Erythroblast (primary cell): ENCODE results near the gene MED13L.
A peak's percentile ranks its signal among the peaks of the same experiment; 100 is the strongest.

Experiments used
- DNase-seq, 2 experiments: peaks; one replicate each; lab custom pipeline; 2025; lab: John Stamatoyannopoulos, UW
- GATA1 ChIP-seq: IDR thresholded peaks from 2 replicates; pipeline ENCODE4 v1.6.1; 2011; ENCODE audit warnings: low read depth, mild to moderate bottlenecking, control low read depth, low read length, moderate library complexity
- POLR2A ChIP-seq: IDR thresholded peaks from 2 replicates; pipeline ENCODE4 v1.6.1; 2011; ENCODE audit warnings: mild to moderate bottlenecking, low read length

Gene MED13L

DNA sequence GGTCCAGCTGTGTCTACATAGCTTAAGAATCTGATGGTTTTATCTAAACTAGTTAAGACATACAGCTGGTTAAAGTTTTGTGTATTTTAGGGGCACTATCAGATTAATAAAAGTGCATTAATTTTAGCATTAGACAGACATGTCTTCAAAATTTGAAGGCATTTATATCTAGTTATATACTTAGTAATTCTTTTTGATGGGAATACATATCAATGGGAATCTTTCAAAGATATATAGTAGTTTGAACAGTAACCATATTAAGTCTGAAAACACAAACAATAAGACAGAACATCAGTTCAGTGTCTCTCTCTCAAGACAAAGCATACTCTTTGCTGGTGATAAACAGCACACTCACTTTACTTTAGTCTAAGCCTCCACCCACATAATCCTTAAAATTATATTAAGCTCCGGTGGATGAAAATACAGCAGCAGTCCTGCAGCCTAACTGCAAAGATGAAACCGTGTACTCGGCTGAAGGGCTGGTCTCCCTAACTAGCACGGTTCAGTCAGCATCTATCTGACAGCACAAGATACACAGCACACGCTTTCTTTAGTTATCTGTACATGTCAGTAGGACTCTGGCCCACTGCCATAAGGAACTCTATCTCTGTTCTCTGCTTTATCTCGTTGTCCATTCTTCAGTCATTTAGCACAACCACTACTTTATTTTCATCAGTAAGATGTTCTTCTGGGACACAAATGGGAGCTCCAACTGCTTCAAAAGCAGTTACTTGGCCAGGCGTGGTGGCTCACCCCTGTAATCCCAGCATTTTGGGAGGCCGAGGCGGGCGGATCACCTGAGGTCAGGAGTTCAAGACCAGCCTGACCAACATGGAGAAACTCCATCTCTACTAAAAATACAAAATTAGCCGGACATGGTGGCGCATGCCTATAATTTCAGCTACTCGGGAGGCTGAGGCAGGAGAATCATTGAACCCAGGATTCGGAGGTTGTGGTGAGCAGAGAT is 80.5 kb downstream of the MED13L start:
- peak; percentile 96 to 99 for DNase-seq
- TF ChIP-seq GATA1 (peak; percentile 89), POLR2A (peak; percentile 47)

DNA sequence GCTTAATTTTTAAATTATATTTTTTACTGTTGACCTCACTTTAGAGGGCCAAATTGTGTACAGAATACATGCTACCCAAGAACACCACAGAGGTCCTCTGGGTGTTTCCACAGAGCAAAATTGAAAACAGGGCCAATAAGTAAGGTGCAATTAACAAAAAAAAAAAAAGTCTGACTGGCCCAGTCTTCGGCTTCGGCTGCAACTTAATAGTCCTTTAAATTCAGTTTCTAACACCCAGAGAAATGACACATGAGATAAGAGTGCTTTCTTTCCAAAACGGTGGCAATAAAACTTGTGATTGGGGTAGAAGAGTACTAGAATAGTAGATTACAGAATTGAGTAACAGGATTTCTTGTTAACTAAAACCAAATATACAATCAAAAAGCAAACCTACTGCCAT is 81.3 kb downstream of the MED13L start:
- TF ChIP-seq POLR2A (no peak), GATA1 (no peak)
- peak; percentile 70 to 72 for DNase-seq

DNA sequence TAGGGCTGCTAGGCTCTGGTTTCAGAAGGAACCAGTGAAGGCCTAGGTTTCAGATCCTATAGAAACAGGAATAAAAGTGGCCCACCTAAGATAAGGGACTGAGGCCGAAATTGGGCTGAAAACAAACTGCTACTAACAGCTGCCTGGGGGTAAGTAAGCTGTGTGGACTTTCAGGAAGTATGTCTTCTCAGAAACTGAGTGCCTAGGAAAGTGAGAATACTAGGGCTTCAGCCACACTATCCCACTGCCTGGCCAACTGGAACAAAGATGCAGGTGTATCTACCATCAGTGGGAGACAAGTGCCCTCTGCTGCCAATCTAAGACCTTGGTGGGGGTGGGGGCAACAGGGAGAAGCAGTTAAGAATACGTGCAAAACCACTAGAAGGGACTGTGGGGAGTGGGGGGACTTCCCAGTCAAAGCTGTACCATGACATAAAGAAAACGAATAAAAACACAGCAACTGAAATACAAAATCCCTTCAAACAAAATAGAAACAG is 82.5 kb downstream of the MED13L start:
- no peak for TF ChIP-seq POLR2A
- TF ChIP-seq GATA1 = no peak
- peak; percentile 53 to 58 for DNase-seq

DNA sequence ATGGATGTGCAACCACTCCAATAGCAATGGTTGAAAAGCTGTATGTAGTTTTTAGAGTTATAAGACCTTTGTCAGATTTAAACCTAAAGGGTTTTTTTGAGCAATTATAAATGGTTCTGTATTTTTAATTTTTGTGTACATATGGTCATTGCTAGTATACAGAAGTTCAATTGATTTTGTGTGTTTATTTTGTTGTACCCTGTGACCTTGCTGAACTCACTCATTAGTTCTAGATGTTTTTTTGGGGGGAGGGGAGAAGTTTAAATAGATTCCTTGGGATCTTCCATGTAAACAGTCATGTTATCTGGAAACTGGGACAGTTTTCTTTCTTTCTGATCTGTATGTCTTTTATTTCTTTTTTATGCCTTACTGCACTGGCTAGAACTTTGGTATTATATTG is 87.8 kb downstream of the MED13L start:
- no peak for TF ChIP-seq POLR2A
- TF ChIP-seq GATA1 = no peak
- no peak for DNase-seq

DNA sequence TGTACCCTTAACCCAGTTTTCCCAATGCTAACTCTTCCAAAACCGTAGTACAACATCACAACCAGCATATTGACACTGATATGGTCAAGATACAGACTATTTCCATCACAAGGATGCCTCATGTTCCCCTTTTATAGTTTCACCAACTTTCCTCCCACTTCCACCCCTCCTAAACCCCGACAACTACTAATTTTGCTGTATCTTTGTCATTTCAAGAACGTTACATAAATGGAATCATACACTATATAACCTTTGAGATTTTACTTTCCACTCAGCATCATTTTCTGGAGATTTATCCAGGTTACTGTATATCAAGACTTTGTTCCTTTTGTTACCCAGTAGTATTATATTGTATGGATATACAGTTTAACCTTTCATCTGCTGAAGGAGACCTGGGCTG is 88.9 kb downstream of the MED13L start:
- no peak for DNase-seq
- TF ChIP-seq POLR2A = no peak
- TF ChIP-seq GATA1 = no peak

DNA sequence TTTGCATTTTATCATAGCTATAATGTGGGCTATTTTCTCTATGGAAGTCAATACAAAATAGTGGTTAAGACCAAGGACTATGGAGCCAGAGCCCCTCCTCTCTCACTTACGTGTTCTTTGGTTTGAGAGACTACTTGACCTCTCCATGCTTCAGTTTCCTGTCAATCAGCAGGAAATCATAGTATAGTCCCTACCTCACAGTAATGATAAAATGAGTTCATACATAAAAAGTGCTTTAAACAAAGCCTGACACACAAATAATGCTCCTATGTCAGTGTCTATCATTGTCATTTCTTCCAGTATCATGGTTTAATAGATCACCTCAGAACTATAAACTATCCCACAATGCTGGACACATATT is 90.4 kb downstream of the MED13L start:
- no peak for DNase-seq
- TF ChIP-seq POLR2A (no peak), GATA1 (no peak)

DNA sequence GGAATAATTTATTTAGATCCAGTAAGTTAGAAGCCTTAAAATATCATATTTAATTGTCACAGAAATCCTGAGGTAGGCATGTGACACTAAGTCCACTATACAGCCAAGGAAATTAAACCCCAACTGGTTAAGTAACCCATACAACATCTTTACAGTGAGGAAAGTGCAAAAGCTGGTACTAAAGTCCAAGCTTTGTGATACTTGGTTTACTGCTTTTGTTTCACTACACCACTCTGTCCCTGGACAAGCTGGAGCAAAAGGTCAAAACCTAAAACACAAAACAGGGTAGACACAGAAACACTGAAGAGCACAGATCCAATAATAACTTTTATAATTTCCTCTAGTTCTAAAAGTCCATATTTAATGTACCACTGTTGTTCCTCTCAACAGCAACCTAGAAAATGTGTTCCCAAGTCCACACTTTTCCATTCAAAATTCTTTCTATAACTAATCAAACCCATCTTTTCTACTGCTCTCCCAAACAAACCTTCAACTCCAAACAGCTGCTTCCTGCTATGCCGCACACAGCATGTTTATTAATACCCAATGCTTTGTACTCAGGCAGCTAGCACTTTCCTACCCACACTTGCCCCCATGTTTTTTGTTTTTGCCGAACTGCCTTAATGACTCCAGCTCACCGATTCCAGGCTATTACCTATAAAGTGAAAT is 90.9 kb downstream of the MED13L start:
- no peak for TF ChIP-seq POLR2A
- TF ChIP-seq GATA1 = no peak
- no peak for DNase-seq

DNA sequence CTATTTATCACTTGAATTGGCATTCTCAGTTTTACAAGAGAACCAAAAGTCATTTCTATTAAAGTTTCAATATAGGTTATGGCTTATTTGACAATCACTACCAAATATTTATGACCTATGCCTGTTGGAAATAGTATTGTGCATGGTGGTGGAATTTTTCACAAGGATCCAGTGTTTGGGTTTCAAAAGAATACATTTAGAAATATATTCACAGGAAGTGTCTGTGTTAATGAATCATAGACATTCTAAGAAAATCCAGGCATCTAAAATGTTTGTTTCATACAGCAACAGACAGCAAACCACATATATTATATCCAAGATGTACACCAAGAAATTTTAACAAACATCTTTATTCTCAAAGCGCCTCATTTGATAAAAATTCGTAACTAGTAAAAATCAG is 92.7 kb downstream of the MED13L start:
- DNase-seq = no peak
- TF ChIP-seq GATA1 (no peak), POLR2A (no peak)

DNA sequence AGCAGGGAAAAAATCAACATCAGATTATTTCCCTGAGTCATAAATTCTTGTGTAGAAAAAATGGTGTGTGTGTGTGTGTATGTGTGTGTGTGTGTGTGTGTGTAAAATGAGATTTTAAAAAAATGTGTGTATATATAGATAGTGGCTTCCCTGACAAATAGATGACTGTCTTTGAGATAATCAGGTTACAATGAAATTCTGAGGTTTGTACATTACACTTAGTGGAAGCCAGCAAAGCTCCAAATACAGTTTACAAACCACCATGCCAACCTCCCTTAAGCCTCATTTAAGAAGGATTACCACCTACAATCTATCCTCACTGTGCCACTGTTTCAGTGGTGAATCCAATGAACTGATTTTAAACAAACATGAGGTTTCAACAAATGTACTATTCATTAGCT is 93.8 kb downstream of the MED13L start:
- no peak for DNase-seq
- no peak for TF ChIP-seq GATA1
- no peak for TF ChIP-seq POLR2A

DNA sequence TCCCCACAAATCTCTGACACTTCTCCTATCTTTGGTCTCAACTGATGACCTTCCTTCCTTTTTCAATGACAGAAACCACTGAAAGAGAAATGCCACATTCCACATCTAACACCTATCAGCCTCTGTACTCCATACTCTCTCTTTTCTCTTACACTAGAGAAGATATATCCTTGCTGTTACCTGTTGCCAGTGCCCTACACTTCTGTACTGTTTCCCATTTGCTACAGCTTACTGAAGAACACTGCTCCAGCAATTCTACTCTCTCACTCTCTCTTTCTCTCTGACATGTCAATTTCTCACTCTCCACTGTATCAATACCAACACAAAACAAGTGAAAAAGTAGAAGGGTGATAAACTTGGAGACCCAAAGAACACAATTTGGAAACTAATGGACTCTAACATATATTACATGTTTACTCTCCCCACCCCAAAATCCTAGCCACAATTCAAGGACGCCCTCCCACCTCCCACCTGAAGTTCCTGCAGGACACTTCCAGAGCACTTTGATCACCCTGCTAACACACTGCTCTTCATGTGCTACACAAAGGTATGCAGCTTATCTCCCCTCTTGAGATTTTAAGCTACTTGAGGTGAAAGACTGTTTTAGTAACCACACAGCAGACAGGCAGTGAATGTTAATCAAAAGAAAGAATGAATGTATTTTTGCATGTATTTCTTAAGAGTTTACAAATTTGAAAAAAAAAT is 95.0 kb downstream of the MED13L start:
- no peak for DNase-seq
- TF ChIP-seq GATA1 (no peak), POLR2A (no peak)

DNA sequence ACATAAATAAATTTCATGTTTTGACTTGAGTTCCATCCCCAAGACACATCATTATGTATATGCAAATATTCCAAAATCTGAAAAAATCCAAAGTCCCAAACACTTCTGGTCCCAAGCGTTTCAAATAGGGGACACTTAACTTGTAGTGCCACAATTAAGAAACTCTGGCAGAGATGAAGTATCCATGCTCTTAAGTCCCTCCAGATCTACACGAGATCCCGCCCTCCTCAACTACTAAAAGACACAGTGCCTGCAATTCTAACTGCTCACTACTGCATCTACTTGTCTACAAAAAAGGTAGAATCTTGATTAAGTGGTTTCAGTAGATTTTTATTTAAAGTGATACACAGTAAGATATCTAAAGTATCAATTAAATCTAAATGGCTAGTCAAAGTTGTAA is 97.0 kb downstream of the MED13L start:
- TF ChIP-seq POLR2A (no peak), GATA1 (no peak)
- DNase-seq = no peak

DNA sequence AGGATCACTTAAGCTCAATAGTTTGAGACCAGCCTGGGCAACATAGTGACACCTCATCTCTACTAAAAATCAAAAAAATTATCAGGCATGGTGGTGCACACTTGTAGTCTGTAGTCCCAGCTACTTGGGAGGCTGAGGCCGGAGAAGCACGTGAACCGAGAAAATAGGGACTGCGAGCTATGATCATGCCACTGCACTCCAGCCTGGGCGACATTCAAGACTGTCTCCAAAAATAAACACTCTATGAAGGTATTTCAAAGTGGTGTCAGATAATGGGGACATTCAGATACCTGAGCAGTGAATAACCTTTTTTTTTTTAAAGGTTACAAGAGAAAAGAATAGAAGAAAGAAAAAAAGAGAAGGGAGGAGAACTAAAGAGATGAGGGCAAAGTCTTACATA is 98.1 kb downstream of the MED13L start:
- DNase-seq = no peak

DNA sequence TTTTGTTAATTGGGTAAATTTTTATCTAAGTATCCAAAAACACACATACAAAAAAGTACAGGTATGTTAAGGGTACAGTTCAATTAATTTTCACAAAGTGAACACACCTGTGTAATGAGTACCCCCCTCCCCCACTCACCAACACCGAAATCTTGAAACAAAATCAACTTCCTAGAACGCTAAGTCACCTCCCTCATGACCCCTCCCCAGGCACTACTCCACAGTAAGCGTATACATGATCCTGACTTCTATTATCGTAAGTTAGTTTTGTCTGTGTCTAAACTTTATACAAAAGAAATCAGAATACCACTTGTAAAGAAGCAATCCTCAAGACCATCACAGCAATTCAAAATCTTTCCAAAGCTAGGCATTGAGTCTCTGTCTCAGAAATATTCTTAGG is 100.5 kb downstream of the MED13L start:
- TF ChIP-seq GATA1 (no peak), POLR2A (no peak)
- peak in 1 of 2 experiments; percentile 10 for DNase-seq

More for the DNA sequence above, 98.1 kb downstream of the MED13L start:
- TF ChIP-seq GATA1 = no peak
- no peak for TF ChIP-seq POLR2A
